Endodermal cell (in vitro differentiated cells): Measurements from ENCODE around the gene TRIM32. TPM values are rescaled to one million over a fixed set of nuclear protein-coding genes. Genes with fewer than 3 reads are reported as not detected.

ENCODE experiments used
- DNase-seq: peaks from one replicate; pipeline ENCODE4 v3.0.0-alpha.2; 2017
- H3K27ac ChIP-seq: 2 replicates; pipeline ENCODE4 v1.5.1; 2013; ENCODE audit warnings: mild to moderate bottlenecking, low read depth, low read length, moderate library complexity
- H3K27me3 ChIP-seq: 2 replicates; pipeline ENCODE4 v1.6.1; 2013; ENCODE audit warnings: mild to moderate bottlenecking, low read length, moderate library complexity; ENCODE audit not compliant: insufficient read depth, control insufficient read depth, poor library complexity, severe bottlenecking
- H3K36me3 ChIP-seq: 2 replicates; pipeline ENCODE4 v1.7.0; 2013; ENCODE audit warnings: mild to moderate bottlenecking, low read length, moderate library complexity; ENCODE audit not compliant: control insufficient read depth, insufficient read depth
- H3K4me1 ChIP-seq: one replicate; pipeline ENCODE4 v1.7.0; 2013; ENCODE audit warnings: low read length; ENCODE audit not compliant: control insufficient read depth, insufficient read depth
- H3K4me3 ChIP-seq: 2 replicates; pipeline ENCODE4 v1.5.1; 2013; ENCODE audit warnings: mild to moderate bottlenecking, low read length, moderate library complexity
- H3K9ac ChIP-seq: 2 replicates; pipeline ENCODE4 v1.6.1; 2013; ENCODE audit warnings: mild to moderate bottlenecking, low read length, moderate library complexity; ENCODE audit not compliant: poor library complexity, severe bottlenecking; ENCODE audit errors: extremely low read depth
- H3K9me3 ChIP-seq: 2 replicates; pipeline ENCODE4 v1.6.1; 2013; ENCODE audit warnings: mild to moderate bottlenecking, low read length, moderate library complexity; ENCODE audit not compliant: control insufficient read depth
- H3K27ac Mint-ChIP-seq: 2 replicates; pipeline ENCODE4 v1.8.0; 2020; ENCODE audit warnings: mixed read lengths
- H3K27me3 Mint-ChIP-seq: 2 replicates; pipeline ENCODE4 v1.8.0; 2021; ENCODE audit warnings: mild to moderate bottlenecking, mixed read lengths; ENCODE audit not compliant: insufficient read depth
- H3K36me3 Mint-ChIP-seq: 2 replicates; pipeline ENCODE4 v1.8.0; 2020; ENCODE audit warnings: low read depth, mixed read lengths
- H3K4me1 Mint-ChIP-seq: 2 replicates; pipeline ENCODE4 v1.8.0; 2020; ENCODE audit warnings: mixed read lengths
- H3K4me3 Mint-ChIP-seq: 2 replicates; pipeline ENCODE4 v1.8.0; 2020; ENCODE audit warnings: mild to moderate bottlenecking, moderate library complexity, mixed read lengths
- H3K9me3 Mint-ChIP-seq: 2 replicates; pipeline ENCODE4 v1.8.0; 2020; ENCODE audit warnings: mild to moderate bottlenecking, mixed read lengths
- CTCF ChIP-seq: fragments of 200-600 bp; sonication (generic); conservative IDR thresholded peaks from 2 replicates; pipeline ENCODE4 v1.5.0; 2021; ENCODE audit warnings: antibody characterized with exemption, mild to moderate bottlenecking
- WGBS, 2 experiments: methylation state at CpG; one replicate each; pipeline versions ENCODE4 v1.1.5 to v1.1.7; 2013; ENCODE audit warnings: missing lambda C conversion rate in 2 of 2, mixed read lengths in 1 of 2; ENCODE audit not compliant: insufficient coverage in 1 of 2, insufficient read length in 1 of 2; 5-methylcytosine and 5-hydroxymethylcytosine counted together
- total RNA-seq, 2 donors: library from RNA; stranded (reverse); fragmentation: NEBNext Ultra II Directional in 1 of 2; extraction: Animal tissue kit (Norgen Biotek cat#: 25700) in 1 of 2; gene quantifications; 2 replicates in 1 of 2; 3 replicates in 1 of 2; pipeline ENCODE4 v1.2.1, GENCODE V29; 2021

TRIM32 gene
- total RNA-seq, 2 donors from 2014 or later: 28.0 to 31.3 TPM

DNA sequence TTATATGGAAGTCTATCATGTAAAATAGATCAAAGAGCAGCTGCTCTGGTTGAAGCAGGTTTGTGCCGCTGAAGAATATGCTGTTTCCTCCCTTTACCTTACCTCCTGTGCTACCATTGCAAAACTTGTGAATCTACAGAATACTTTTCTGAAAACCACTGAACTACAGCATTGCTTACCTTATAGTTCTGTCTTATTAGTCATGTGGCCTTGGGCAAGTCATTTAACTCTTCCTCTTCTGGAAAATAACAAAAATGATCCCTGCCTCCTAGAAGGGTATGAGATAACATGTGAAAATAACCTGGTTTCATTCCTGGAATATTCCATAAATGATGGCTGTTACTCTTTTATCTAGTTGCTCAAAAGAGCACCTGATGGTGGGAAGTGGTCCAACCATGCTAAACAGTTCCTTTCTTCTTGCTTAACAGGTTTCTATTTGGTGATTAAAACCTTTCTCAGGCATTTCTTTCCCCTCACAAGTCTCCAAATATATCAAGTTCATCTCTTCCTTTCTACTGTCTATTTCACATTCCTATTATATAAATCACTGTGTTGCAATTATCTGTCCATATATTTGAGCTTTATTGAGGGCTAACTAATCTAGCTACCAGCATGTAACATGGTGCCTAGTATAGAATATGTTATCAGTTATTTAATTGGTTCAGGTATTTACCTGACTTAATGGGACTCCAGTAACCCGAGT is 15.0 kb downstream of the TRIM32 start:
- H3K9ac ChIP-seq: no peak overlapping the region
- Mint-ChIP-seq H3K9me3 (peaks cover 4% of the 10 kb centered on the region), H3K27ac (no peak overlapping the region), H3K36me3 (peaks cover 53% of the 10 kb centered on the region), H3K4me1 (peaks cover 27% of the 10 kb centered on the region), H3K27me3 (no peaks in the 10 kb centered on the region), H3K4me3 (no peak overlapping the region)
- peak overlapping the region; percentile 4 for H3K4me3 ChIP-seq
- WGBS, 2 experiments: 81 to 94% methylated on average over 2 of the region's 2 CpGs
- no peak overlapping the region for H3K27ac ChIP-seq
- no peak for TF ChIP-seq CTCF
- peaks cover 53% of the 10 kb centered on the region for H3K36me3 ChIP-seq
- DNase-seq: no peak
- peaks cover 6% of the 10 kb centered on the region for H3K9me3 ChIP-seq
- no peaks in the 10 kb centered on the region for H3K27me3 ChIP-seq
- H3K4me1 ChIP-seq: peaks cover 9% of the 10 kb centered on the region

- DNase-seq: no peak
- Histone ChIP-seq H3K4me3 (no peak overlapping the region), H3K27ac (no peak overlapping the region), H3K9ac (no peak overlapping the region), H3K9me3 (peaks cover 6% of the 10 kb centered on the region), H3K36me3 (peaks cover 37% of the 10 kb centered on the region), H3K27me3 (no peaks in the 10 kb centered on the region), H3K4me1 (peaks cover 9% of the 10 kb centered on the region)
- Mint-ChIP-seq H3K27me3 (no peaks in the 10 kb centered on the region), H3K9me3 (peaks cover 4% of the 10 kb centered on the region), H3K36me3 (peaks cover 40% of the 10 kb centered on the region), H3K27ac (no peak overlapping the region), H3K4me3 (no peak overlapping the region), H3K4me1 (peaks cover 27% of the 10 kb centered on the region)
- WGBS, 2 experiments: 82 to 97% methylated on average over 1 of the region's 3 CpGs
- TF ChIP-seq CTCF: no peak
Measured at GRCh38 chr9:116703634-116704033, 16.5 kb downstream of the TRIM32 start.

DNA sequence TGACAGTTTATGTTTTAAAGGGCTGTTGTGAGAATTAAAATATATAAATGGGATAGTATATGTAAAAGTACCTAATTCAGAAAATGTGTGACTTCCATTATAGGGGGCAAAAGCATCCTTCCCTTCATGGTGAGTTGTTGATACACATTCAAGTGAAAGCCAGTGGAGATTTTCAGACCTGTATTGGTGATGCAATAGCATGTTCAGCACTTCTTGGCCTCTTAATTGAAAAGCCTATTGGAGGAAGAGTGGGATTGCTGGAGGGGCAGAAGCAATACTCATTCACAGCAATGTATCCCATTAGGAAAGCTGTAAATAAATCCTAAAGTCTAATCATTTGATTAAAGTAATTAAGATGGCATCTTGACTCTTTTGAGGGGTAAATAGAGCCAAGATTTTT is 17.4 kb downstream of the TRIM32 start:
- no peak overlapping the region for H3K27ac ChIP-seq
- no peak for DNase-seq
- TF ChIP-seq CTCF: no peak
- no peak overlapping the region for H3K4me3 ChIP-seq
- peaks cover 9% of the 10 kb centered on the region for H3K4me1 ChIP-seq
- no peaks in the 10 kb centered on the region for H3K27me3 ChIP-seq
- Mint-ChIP-seq H3K4me1 (peaks cover 27% of the 10 kb centered on the region), H3K36me3 (peaks cover 32% of the 10 kb centered on the region), H3K4me3 (no peak overlapping the region), H3K27ac (no peak overlapping the region), H3K27me3 (no peaks in the 10 kb centered on the region), H3K9me3 (peaks cover 4% of the 10 kb centered on the region)
- no peak overlapping the region for H3K9ac ChIP-seq
- peaks cover 6% of the 10 kb centered on the region for H3K9me3 ChIP-seq
- peaks cover 29% of the 10 kb centered on the region for H3K36me3 ChIP-seq
